A549 (cell line): ENCODE data around the gene CFHR1.
A peak's percentile ranks its signal among the peaks of the same experiment; 100 is the strongest.

Experiments used
- CHD2 ChIP-seq: fragments of 150-350 bp; IDR thresholded peaks from 2 replicates; pipeline ENCODE4 v1.6.1; 2014; ENCODE audit warnings: low read length; ENCODE audit not compliant: partially characterized antibody
- CTCF ChIP-seq: fragments of >200 bp; sonication (Bioruptor Twin); formaldehyde crosslinking; IDR thresholded peaks from 3 replicates; pipeline ENCODE4 v1.5.1; 2016
- E2F6 ChIP-seq: IDR thresholded peaks from 2 replicates; pipeline ENCODE4 v1.6.1; 2012; ENCODE audit warnings: low read depth, borderline replicate concordance
- EP300 ChIP-seq, 2 experiments: fragments of >200 bp; sonication (Bioruptor Twin); formaldehyde crosslinking; IDR thresholded peaks; 2 replicates in 1 of 2; 3 replicates in 1 of 2; pipeline ENCODE4 v1.6.1; 2016 to 2017
- HDAC2 ChIP-seq: fragments of 200-600 bp; sonication (generic); IDR thresholded peaks from 2 replicates; pipeline ENCODE4 v1.6.1; 2016
- MAFK ChIP-seq: fragments of 450-650 bp; IDR thresholded peaks from 2 replicates; pipeline ENCODE4 v1.6.1; 2014; ENCODE audit not compliant: partially characterized antibody
- MAX ChIP-seq: IDR thresholded peaks from 2 replicates; pipeline ENCODE4 v1.6.1; 2012
- MYC ChIP-seq: IDR thresholded peaks from 2 replicates; pipeline ENCODE4 v1.6.1; 2012; ENCODE audit warnings: mild to moderate bottlenecking, inconsistent platforms, low read length, improper control_type of control experiment, borderline replicate concordance
- POLR2A ChIP-seq: IDR thresholded peaks from 2 replicates; pipeline ENCODE4 v1.6.1; 2012; ENCODE audit warnings: mild to moderate bottlenecking, low read length
- USF2 ChIP-seq: fragments of 450-650 bp; IDR thresholded peaks from 2 replicates; pipeline ENCODE4 v1.6.1; 2014; ENCODE audit warnings: antibody characterized with exemption
- ZFP36 ChIP-seq: fragments of 450-650 bp; IDR thresholded peaks from 2 replicates; pipeline ENCODE4 v1.6.1; 2014; ENCODE audit warnings: borderline replicate concordance; ENCODE audit not compliant: partially characterized antibody

GRCh38 chr1:196875935-196876334 is 56.4 kb downstream of the CFHR1 start:
- no peak for TF ChIP-seq EP300 (IDR thresholded peaks at IDR 0.05)
- no peak for TF ChIP-seq CHD2
- no peak for TF ChIP-seq MYC
- peak; percentile 21 for TF ChIP-seq MAFK
- TF ChIP-seq POLR2A = no peak
- TF ChIP-seq MAX = no peak
- TF ChIP-seq CTCF = no peak
- TF ChIP-seq E2F6 = no peak
- no peak for TF ChIP-seq USF2
- no peak for TF ChIP-seq ZFP36
- no peak for TF ChIP-seq HDAC2
